Measurements from ENCODE around the gene TJP1. TPM values are rescaled to one million over a fixed set of nuclear protein-coding genes. Genes with fewer than 3 reads are reported as not detected.

TJP1 gene
- total and polyA plus RNA-seq, 9 of the 15 experiments (the other 6 are each of a cell fraction or from before 2014, with no cell fraction given): 9.1 to 39.3 (median 28.0) TPM

GRCh38 chr15:29700296-29700695, 122.0 kb downstream of the TJP1 start:
- H3K4me3 ChIP-seq: no peak overlapping the region
- no peaks in the 10 kb centered on the region for H3K79me2 ChIP-seq (ENCODE audit: control insufficient read depth, insufficient read depth, low read length)
- H3K9ac ChIP-seq (ENCODE audit: insufficient read depth in 1 of 2, low read depth in 2 of 2, low read length in 2 of 2): no peak overlapping the region
- H3K4me1 ChIP-seq (replicated peaks in 1 of 2; ENCODE audit: control insufficient read depth in 2 of 2, insufficient read depth in 2 of 2, low read length in 2 of 2): no peaks in the 10 kb centered on the region
- POLR2A ChIA-PET: no interaction called here
- no peak overlapping the region for H2AFZ ChIP-seq (ENCODE audit: low read depth, low read length)
- no peaks in the 10 kb centered on the region for H4K20me1 ChIP-seq (replicated peaks; ENCODE audit: control insufficient read depth, insufficient read depth, low read length)
- WGBS (ENCODE audit: insufficient coverage, low coverage, missing lambda C conversion rate): 46% methylated on average over 3 of the region's 3 CpGs
- no peak for FAIRE-seq
- no TSS peak for BruUV-seq (replicated peaks)
- intact Hi-C loops (cut with micrococcal nuclease) (no loop called here), in situ Hi-C loops (cut with MboI) (no loop called here)
- H3K9me1 ChIP-seq (ENCODE audit: control insufficient read depth, insufficient read depth, low read length): peaks cover 4% of the 10 kb centered on the region
- no peak for ATAC-seq
- TF ChIP-seq NR2C1 (IDR thresholded peaks at IDR 0.05) (no peak), NR2C1 (tag; IDR thresholded peaks at IDR 0.05) (0 out of 2 replicates have a peak, but pooled peaks have one; percentile 16), KLF10 (CRISPR knock-in tag; IDR thresholded peaks at IDR 0.05) (no peak)
- H3K27ac ChIP-seq (ENCODE audit: extremely low read depth, low read depth, low read length): no peak overlapping the region
- no peak for DNase-seq (ENCODE audit: extremely low read depth in 1 of 4, low spot score in 3 of 4)
- no peaks in the 10 kb centered on the region for H3K9me3 ChIP-seq (replicated peaks; ENCODE audit: control insufficient read depth, insufficient read depth, low read depth, low read length)
- no peaks in the 10 kb centered on the region for H3K27me3 ChIP-seq (ENCODE audit: control insufficient read depth in 2 of 2, insufficient read depth in 2 of 2, low read length in 2 of 2)
- CTCF ChIA-PET (ENCODE audit: low intra/inter-chr PET ratio): no interaction called here
- H3K4me2 ChIP-seq (ENCODE audit: insufficient read depth, low read length): no peak overlapping the region
- H3K36me3 ChIP-seq (ENCODE audit: control insufficient read depth, insufficient read depth, low read length): peaks cover 48% of the 10 kb centered on the region; the same call in 2 of the 3 replicates

- no TSS peak for BruUV-seq (replicated peaks)
- TF ChIP-seq MAFF (IDR thresholded peaks at IDR 0.05; ENCODE audit: low read length) (no peak), VEZF1 (CRISPR knock-in tag; IDR thresholded peaks at IDR 0.05) (no peak), REST (IDR thresholded peaks at IDR 0.05; ENCODE audit: borderline replicate concordance) (no peak), REST (CRISPR knock-in tag; IDR thresholded peaks at IDR 0.05; ENCODE audit: low read depth) (no peak), SIN3B (IDR thresholded peaks at IDR 0.05; ENCODE audit: low read depth) (no peak)
These were observed 122.5 kb downstream of the TJP1 start for GRCh38 chr15:29699791-29700190.

More at GRCh38 chr15:29699791-29700190, 122.5 kb downstream of the TJP1 start:
- Histone ChIP-seq H3K9ac (ENCODE audit: insufficient read depth in 1 of 2, low read depth in 2 of 2, low read length in 2 of 2) (no peak overlapping the region), H3K27ac (ENCODE audit: extremely low read depth, low read depth, low read length) (no peak overlapping the region), H3K27me3 (ENCODE audit: control insufficient read depth in 2 of 2, insufficient read depth in 2 of 2, low read length in 2 of 2) (no peaks in the 10 kb centered on the region), H3K4me3 (no peak overlapping the region), H3K79me2 (ENCODE audit: control insufficient read depth, insufficient read depth, low read length) (no peaks in the 10 kb centered on the region), H3K4me2 (ENCODE audit: insufficient read depth, low read length) (no peak overlapping the region), H2AFZ (ENCODE audit: low read depth, low read length) (no peak overlapping the region), H3K9me3 (replicated peaks; ENCODE audit: control insufficient read depth, insufficient read depth, low read depth, low read length) (no peaks in the 10 kb centered on the region), H3K36me3 (ENCODE audit: control insufficient read depth, insufficient read depth, low read length) (peaks cover 43% of the 10 kb centered on the region; the same call in 2 of the 3 replicates), H4K20me1 (replicated peaks; ENCODE audit: control insufficient read depth, insufficient read depth, low read length) (no peaks in the 10 kb centered on the region), H3K9me1 (ENCODE audit: control insufficient read depth, insufficient read depth, low read length) (peaks cover 4% of the 10 kb centered on the region), H3K4me1 (replicated peaks in 1 of 2; ENCODE audit: control insufficient read depth in 2 of 2, insufficient read depth in 2 of 2, low read length in 2 of 2) (no peaks in the 10 kb centered on the region)
- CTCF ChIA-PET (ENCODE audit: low intra/inter-chr PET ratio): no interaction called here
- in situ Hi-C loops (cut with MboI): loop anchor here (10.0 kb wide), 1 partner anchor 225 kb away; no protein-coding TSS in a partner anchor
- POLR2A ChIA-PET: no interaction called here
- 91% methylated on average over 7 of the region's 8 CpGs for WGBS (ENCODE audit: insufficient coverage, low coverage, missing lambda C conversion rate)
- DNase-seq (ENCODE audit: extremely low read depth in 1 of 4, low spot score in 3 of 4) (no peak), ATAC-seq (no peak), FAIRE-seq (no peak)
- intact Hi-C loops (cut with micrococcal nuclease): no loop called here
